ENCODE results near the gene RHOF.
"Not testable (repeated sequence)": the region's sequence is repeated elsewhere in the genome, so short reads cannot be mapped to it uniquely, and the experiment has no call there.

The RHOF gene

DNA sequence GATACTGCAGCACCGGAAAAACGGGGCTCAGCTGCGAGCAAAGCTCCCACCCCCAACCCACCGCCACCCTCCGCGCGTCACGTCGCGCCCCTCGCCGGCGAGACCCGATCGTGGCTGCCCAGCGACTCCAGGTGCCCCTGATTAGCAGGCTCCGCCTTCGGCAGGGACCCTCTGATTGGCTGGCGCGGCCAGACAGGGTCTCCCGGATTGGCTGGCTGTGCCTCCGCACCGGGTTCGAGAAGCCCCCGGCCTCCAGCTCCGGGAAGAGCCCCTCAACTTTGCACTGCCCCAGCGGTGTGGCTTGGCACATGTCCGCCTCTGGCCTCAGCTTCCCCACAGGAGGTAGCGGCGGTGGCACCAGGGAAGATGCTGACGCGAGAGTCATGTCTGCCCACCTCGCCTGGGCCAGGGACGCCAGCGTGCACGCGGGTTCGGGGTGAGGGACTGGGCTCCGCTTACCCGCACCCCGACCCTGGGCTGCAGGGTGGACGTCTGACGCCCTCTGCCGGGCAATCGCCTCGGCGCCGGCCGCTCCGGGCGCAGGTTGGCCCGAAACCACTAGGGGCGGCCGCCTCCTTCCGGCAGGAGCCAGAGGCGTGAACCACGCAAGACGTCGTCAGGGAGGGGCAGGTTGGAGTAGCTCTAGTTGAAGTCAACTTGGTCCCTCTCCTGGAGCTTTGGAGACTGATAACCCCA is 498 bp upstream of the RHOF start:
- TF ChIP-seq, protein P1, sequence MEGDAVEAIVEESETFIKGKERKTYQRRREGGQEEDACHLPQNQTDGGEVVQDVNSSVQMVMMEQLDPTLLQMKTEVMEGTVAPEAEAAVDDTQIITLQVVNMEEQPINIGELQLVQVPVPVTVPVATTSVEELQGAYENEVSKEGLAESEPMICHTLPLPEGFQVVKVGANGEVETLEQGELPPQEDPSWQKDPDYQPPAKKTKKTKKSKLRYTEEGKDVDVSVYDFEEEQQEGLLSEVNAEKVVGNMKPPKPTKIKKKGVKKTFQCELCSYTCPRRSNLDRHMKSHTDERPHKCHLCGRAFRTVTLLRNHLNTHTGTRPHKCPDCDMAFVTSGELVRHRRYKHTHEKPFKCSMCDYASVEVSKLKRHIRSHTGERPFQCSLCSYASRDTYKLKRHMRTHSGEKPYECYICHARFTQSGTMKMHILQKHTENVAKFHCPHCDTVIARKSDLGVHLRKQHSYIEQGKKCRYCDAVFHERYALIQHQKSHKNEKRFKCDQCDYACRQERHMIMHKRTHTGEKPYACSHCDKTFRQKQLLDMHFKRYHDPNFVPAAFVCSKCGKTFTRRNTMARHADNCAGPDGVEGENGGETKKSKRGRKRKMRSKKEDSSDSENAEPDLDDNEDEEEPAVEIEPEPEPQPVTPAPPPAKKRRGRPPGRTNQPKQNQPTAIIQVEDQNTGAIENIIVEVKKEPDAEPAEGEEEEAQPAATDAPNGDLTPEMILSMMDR (IDR thresholded peaks at IDR 0.05; ENCODE audit: low read length), result peak; percentile 100
- no peak for TF ChIP-seq EZH2 (IDR thresholded peaks at IDR 0.05; ENCODE audit: borderline replicate concordance, low read length)
- H3K27ac ChIP-seq (ENCODE audit: low read depth, low read length, poor library complexity, severe bottlenecking), result peak overlapping the region; percentile 65
- H2AFZ ChIP-seq (ENCODE audit: low read length), result no peak overlapping the region
- no peaks in the 10 kb centered on the region for H4K20me1 ChIP-seq (ENCODE audit: insufficient read depth, low read length)
- H3F3A ChIP-seq (ENCODE audit: insufficient read depth, low read length), result no peaks in the 10 kb centered on the region
- H3K27me3 ChIP-seq (ENCODE audit: insufficient read depth, low read length), result no peaks in the 10 kb centered on the region
- H3K4me1 ChIP-seq (ENCODE audit: insufficient read depth, low read length, severe bottlenecking), result peaks cover 75% of the 10 kb centered on the region
- H3K4me3 ChIP-seq (ENCODE audit: low read depth, low read length, poor library complexity, severe bottlenecking), result peak overlapping the region; percentile 67
- no peaks in the 10 kb centered on the region for H3K9me2 ChIP-seq (ENCODE audit: low read depth, low read length)
- no peaks in the 10 kb centered on the region for H3K9me3 ChIP-seq (ENCODE audit: low read length)
- peaks cover 12% of the 10 kb centered on the region; the same call in 1 of the 2 replicates for H3K36me3 ChIP-seq (ENCODE audit: insufficient read depth, low read length)
- H3K9ac ChIP-seq (ENCODE audit: low read length), result peak overlapping the region; percentile 72
- H3K4me2 ChIP-seq (ENCODE audit: low read length), result peak overlapping the region; percentile 80
- H3K79me2 ChIP-seq (ENCODE audit: insufficient read depth, low read length), result no peaks in the 10 kb centered on the region; the same call in 1 of the 2 replicates

DNA sequence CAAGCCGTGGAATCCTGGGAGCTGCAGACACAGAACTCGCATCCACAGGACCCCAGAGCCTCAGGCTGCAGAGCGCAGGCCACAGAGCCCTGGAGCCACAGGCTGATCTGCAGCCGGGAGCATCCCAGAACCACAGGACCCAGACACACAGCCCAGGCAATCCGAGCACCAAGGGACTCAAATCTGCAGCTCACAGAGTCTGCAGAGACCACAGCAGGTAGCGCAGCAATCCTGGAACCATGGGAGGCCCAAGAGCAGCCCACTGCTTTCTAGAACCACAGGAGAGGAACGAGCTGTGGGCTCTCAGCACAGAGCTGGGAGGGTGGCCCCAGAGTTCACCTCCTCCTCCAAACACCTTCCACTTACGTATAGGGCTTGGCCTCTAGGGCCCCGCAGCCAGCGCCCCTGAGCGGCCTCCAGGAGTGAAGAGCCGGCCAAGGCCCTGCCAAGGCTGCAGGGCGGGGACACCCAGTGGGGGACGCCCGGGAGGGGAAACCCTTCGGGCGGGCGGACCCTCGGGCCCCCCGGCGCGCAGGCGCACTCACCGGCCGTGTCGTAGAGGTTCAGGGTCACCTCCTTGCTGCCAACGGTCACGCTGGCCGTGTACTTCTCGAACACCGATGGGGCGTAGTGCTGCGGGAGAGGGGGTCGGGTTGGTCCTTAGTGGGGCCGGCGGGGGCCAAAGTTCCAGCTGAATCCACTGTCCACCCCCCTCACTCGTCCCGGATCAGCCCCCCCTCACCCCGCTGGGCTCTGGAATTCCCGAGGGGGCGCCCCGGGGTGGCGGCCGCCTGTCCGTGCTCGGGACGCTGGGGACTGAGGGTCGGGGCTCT is 665 bp downstream of the RHOF start:
- Histone ChIP-seq H3K9ac (ENCODE audit: low read length) (peak overlapping the region; percentile 72), H3K9me2 (ENCODE audit: low read depth, low read length) (no peaks in the 10 kb centered on the region), H3K4me1 (ENCODE audit: insufficient read depth, low read length, severe bottlenecking) (peaks cover 75% of the 10 kb centered on the region), H3K4me2 (ENCODE audit: low read length) (peak overlapping the region; percentile 80), H3K4me3 (ENCODE audit: low read depth, low read length, poor library complexity, severe bottlenecking) (peak overlapping the region; percentile 67), H3K27me3 (ENCODE audit: insufficient read depth, low read length) (no peaks in the 10 kb centered on the region), H3K79me2 (ENCODE audit: insufficient read depth, low read length) (no peaks in the 10 kb centered on the region), H3K27ac (ENCODE audit: low read depth, low read length, poor library complexity, severe bottlenecking) (peak overlapping the region; percentile 65), H3F3A (ENCODE audit: insufficient read depth, low read length) (no peaks in the 10 kb centered on the region), H4K20me1 (ENCODE audit: insufficient read depth, low read length) (no peaks in the 10 kb centered on the region), H2AFZ (ENCODE audit: low read length) (no peak overlapping the region), H3K36me3 (ENCODE audit: insufficient read depth, low read length) (peaks cover 5% of the 10 kb centered on the region; the same call in 1 of the 2 replicates), H3K9me3 (ENCODE audit: low read length) (no peaks in the 10 kb centered on the region)
- no peak for TF ChIP-seq EZH2 (IDR thresholded peaks at IDR 0.05; ENCODE audit: borderline replicate concordance, low read length)
- TF ChIP-seq, protein P1 (IDR thresholded peaks at IDR 0.05; ENCODE audit: low read length), result no peak; the same call in 1 of the 2 replicates

DNA sequence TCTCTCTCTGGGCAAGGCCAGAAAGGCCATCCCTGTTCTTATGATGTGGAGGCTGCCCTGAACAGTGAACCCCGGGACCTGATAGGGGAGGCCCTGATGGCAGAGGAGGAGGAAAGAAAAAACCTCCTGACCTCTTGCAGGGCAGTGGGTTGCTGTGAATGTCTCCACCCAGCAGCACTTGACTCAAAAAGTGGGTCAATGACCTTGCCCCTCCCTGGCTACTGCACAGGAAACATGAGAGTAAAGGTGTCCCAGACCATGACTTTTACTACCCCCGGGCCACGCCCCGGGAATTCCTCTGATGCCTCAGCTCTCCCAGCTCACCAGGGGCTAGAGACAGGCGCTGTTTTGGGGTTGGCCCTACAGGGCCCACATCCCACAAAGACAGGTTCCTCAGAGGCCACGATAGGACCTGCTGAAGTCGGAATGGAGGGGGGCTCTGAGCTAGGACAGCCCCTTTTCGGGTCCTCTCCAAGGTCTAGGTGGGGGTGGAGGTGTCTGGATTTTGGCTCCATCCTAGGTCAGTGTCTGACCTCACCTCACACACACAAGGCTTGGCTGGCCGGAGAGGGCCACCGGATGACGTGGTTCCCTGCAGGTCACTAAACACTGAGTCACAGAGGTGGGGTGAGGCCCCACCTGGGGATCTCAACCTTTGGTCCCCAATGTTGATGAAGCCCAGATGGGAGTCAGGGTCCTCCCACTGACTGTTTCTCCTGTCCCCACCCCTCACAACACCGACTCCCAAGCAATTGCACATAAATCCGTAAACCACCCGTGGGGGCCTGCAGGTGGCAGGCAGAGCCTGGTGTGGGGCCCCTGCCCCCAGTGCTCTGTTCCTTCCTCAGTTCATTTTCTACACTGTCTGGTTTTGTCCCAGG is 1.6 kb downstream of the RHOF start:
- Histone ChIP-seq H3K4me3 (ENCODE audit: low read depth, low read length, poor library complexity, severe bottlenecking) (peak overlapping the region; percentile 67), H3F3A (ENCODE audit: insufficient read depth, low read length) (no peaks in the 10 kb centered on the region), H3K4me1 (ENCODE audit: insufficient read depth, low read length, severe bottlenecking) (peaks cover 75% of the 10 kb centered on the region), H3K9me2 (ENCODE audit: low read depth, low read length) (no peaks in the 10 kb centered on the region), H3K4me2 (ENCODE audit: low read length) (peak overlapping the region; percentile 80), H3K9me3 (ENCODE audit: low read length) (no peaks in the 10 kb centered on the region), H3K27ac (ENCODE audit: low read depth, low read length, poor library complexity, severe bottlenecking) (peak overlapping the region; percentile 65), H3K27me3 (ENCODE audit: insufficient read depth, low read length) (no peaks in the 10 kb centered on the region), H2AFZ (ENCODE audit: low read length) (no peak overlapping the region), H3K79me2 (ENCODE audit: insufficient read depth, low read length) (no peaks in the 10 kb centered on the region), H3K36me3 (ENCODE audit: insufficient read depth, low read length) (peaks cover 9% of the 10 kb centered on the region; the same call in 1 of the 2 replicates), H4K20me1 (ENCODE audit: insufficient read depth, low read length) (no peaks in the 10 kb centered on the region), H3K9ac (ENCODE audit: low read length) (peak overlapping the region; percentile 72; the same call in 1 of the 2 replicates)
- TF ChIP-seq EZH2 (IDR thresholded peaks at IDR 0.05; ENCODE audit: borderline replicate concordance, low read length), result no peak
- TF ChIP-seq, protein P1 (IDR thresholded peaks at IDR 0.05; ENCODE audit: low read length), result peak; percentile 13; the same call in 1 of the 2 replicates

DNA sequence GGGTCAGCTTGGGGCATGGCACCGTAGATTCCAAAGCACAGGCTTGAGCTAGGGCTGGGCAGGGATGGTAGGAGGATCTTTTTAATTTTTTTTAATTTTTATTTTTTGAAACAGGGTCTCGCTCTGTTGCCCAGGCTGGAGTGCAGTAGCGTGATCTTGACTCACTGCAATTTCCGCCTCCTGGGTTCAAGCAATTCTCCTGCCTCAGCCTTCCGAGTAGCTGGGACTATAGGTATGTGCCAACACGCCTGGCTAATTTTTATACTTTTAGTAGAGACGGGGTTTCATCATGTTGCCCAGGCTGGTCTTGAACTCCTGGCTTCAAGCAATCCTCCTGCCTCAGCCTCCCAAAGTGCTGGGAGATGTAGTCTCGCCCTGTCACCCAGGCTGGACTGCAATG is 2.7 kb downstream of the RHOF start:
- peak overlapping the region; percentile 47; the same call in 1 of the 2 replicates for H3K9ac ChIP-seq (ENCODE audit: low read length)

More for the DNA sequence above, 2.7 kb downstream of the RHOF start:
- H3K4me3 ChIP-seq (ENCODE audit: low read depth, low read length, poor library complexity, severe bottlenecking); H3K36me3 ChIP-seq (ENCODE audit: insufficient read depth, low read length); H3F3A ChIP-seq (ENCODE audit: insufficient read depth, low read length); H2AFZ ChIP-seq (ENCODE audit: low read length); H3K9me2 ChIP-seq (ENCODE audit: low read depth, low read length); H4K20me1 ChIP-seq (ENCODE audit: insufficient read depth, low read length); H3K27me3 ChIP-seq (ENCODE audit: insufficient read depth, low read length); H3K9me3 ChIP-seq (ENCODE audit: low read length); H3K79me2 ChIP-seq (ENCODE audit: insufficient read depth, low read length): not testable (repeated sequence)
- peaks cover 80% of the 10 kb centered on the region for H3K4me1 ChIP-seq (ENCODE audit: insufficient read depth, low read length, severe bottlenecking)
- peak overlapping the region; percentile 71; the same call in 1 of the 2 replicates for H3K4me2 ChIP-seq (ENCODE audit: low read length)
- H3K27ac ChIP-seq (ENCODE audit: low read depth, low read length, poor library complexity, severe bottlenecking), result peak overlapping the region; percentile 91

All from OCI-LY1 (cell line).